T47D (cell line): ENCODE results near the gene CALU.

Source experiments
- DNase-seq, 2 experiments: peaks; one replicate each; pipeline versions ENCODE4 v3.0.0 to v3.0.0-alpha.2; 2011 to 2012; ENCODE audit warnings: low read depth in 1 of 2, low spot score in 1 of 2
- JUND ChIP-seq: IDR thresholded peaks from 2 replicates; pipeline ENCODE4 v1.6.1; 2012; ENCODE audit warnings: low read depth
- in situ Hi-C: cut with HindIII; loops from 2 replicates; pipeline ENCODE4 v1.10.0; 2016; ENCODE audit warnings: low sequenced_read_pairs, low pct_unique_long_range_greater_than_20kb

Gene CALU

DNA sequence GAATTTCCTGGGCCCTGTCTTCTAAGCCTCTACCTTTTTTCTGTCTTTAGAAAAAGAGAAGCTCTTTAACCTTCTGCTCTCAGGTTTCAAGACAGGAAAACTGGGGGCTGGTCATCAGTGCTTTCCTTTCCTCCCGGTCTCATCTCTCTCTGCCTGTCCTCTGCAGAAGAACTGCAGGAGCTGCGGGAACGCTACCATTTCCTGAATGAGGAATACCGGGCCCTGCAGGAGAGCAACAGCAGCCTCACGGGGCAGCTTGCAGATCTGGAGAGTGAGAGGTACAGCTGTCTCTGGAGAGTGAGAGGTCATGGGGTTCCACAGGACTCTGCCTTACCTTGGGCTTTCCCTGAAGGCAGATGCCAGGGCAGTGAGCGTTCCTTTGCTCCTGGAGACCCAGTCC, 65.3 kb downstream of the CALU start:
- DNase-seq: no peak
- no peak for TF ChIP-seq JUND
- in situ Hi-C loops: no loop called here

DNA sequence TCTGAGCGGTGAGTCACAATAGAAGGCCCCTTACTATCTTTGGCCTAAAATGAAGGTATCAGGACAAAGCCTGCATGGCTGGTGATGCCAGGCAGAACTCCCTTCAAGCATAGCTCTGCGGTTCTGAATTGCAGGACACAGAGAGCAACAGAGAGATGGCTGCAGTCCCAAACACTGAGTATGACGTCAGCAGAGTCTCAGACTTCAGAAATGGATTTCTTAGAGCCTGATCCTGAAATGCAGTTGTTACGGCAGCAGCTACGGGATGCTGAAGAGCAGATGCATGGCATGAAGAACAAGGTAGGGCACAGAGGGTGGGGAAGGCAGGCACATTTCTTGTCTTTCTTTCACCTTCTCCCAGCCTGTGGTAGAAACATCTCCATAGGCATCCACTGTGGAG, 66.1 kb downstream of the CALU start:
- TF ChIP-seq JUND: no peak
- DNase-seq: no peak
- in situ Hi-C loops: no loop called here

DNA sequence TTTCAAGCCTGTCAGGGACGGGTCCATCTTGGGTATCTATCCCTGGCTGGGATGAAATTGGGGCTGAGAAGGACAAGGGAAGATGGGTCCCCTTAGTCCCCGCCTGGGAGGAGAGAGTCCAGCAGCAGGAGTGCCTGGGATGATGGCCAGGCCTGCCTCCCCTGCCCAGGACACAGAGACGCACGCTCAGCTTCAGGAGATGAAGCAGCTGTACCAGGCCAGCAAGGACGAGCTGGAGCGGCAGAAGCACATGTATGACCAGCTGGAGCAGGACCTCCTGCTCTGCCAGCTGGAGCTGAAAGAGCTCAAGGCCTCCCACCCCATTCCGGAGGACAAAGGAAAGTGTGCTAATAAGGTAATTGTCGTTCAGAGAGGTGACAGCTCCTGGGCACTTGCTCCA, 68.0 kb downstream of the CALU start:
- DNase-seq: no peak
- in situ Hi-C loops: no loop called here

DNA sequence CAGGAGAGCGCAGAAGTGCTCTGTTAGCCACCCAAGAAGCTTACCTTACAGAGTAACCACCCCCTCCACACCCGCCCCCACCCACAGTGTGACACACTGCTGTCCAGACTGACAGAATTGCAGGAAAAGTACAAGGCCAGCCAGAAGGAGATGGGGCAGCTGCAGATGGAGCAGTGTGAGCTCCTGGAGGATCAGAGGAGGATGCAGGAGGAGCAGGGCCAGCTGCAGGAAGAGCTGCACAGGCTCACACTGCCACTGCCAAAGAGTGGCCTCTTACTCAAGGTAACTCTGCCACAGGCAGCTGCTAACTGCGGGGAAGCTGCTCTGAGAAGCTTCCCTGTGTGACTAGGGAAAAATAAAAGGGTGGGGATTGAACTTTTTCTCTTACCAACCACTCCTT, 70.2 kb downstream of the CALU start:
- in situ Hi-C loops: no loop called here
- no peak for DNase-seq
- no peak for TF ChIP-seq JUND

More for the DNA sequence above, 68.0 kb downstream of the CALU start:
- no peak for TF ChIP-seq JUND

DNA sequence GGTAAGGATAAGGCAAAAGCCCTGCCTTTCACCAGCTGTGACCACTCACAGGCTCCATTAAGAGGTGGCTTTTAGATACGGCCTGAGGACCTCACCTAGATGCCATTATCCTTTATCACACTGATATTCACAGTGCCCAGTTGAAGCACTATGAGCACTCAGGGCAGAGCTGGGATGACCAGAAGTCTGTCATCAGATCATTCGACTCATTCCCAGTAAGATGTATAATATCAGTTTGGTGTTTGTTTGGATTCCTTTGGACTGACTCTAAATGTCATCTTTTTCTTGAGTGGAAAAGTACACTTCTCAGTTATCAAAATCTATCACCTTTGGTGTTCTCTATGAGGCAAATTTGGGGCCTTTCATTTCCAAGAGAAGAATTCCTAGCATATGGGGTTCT, 71.3 kb downstream of the CALU start:
- in situ Hi-C loops: no loop called here
- no peak for TF ChIP-seq JUND
- no peak for DNase-seq

DNA sequence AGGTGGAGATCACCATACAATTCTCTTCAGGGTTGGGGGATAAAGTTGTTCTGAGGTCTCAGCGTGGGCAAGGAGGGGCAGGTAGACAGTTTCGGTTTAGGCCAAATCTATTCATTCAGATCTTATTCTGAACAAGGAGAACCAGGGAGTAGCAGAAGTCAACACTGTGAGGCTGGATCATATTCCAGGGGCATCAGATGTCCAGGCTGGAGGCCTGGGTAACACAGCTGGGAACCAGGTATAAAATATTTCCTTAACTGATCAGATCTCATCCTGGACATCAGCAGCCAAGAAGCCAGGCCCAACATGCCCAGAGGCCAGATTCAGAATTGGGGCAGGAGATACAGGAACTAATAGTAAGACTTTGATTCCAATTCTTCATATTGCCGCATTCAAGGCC, 71.8 kb downstream of the CALU start:
- in situ Hi-C loops: no loop called here
- no peak for TF ChIP-seq JUND
- DNase-seq: no peak

DNA sequence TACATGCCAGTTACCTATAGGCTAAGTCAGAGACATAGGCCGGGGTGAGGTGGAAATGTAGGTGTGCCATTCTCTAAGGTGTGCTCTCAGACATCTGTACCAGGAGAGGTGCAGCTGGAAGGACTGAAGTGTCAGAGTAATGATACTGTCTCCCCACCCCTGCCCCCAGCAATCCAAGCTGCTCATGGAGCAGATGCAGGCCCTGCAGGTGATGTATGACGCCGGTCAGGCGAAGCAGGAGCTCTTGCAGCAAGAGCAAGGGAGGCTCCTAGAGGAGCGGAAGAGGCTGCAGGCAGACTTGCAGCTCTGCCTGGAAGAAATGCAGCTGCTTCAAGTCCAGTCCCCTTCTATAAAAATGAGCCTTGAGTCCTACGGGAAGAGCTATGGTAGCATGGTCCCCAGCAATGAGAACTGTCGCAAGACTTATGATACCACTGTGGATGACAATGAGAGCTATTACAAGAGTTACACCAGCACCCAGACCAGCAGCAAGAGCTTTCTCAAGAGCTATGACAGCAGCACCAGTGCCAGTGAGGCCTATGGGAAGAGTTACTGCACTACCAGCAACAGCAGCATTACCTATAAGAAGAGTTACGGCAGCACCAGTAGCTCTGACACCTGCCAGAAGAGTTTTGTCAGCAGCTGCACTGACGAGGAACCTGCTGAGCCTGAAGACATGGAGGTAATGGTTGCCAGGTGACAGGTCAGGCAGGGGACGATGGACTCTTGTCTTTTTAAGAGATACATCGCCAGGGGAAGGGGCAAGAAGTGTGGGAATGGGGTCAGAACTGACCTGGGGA, 72.7 kb downstream of the CALU start:
- in situ Hi-C loops: no loop called here
- no peak for DNase-seq
- TF ChIP-seq JUND: no peak

DNA sequence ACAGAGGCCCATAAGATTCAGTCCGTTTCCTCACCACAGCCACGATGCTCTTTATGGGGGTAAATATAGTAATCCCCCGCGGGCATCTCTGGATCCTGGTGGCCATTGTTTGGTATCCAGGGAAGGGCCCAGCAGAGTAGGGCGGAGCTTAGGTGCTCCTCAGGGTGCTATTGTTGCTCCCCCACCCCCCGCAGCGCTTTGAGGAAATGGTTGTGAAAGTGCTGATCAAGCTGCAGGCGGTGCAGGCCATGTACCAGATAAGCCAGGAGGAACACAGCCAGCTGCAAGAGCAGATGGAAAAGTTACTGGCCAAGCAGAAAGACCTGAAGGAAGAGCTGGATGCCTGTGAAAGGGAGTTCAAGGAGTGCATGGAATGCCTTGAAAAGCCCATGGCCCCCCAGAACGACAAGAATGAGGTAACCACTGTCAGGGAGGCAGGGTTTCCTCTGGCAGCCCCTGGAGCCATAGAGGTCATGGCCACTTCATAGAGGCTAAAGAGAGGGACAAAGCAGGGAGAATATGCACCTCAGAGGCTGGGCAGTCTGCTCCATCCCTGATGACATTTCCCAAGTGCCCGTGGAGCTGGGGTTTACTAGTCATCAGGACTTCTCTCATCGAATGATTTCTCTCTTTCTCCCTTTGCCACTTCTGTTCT, 73.5 kb downstream of the CALU start:
- no peak for DNase-seq

DNA sequence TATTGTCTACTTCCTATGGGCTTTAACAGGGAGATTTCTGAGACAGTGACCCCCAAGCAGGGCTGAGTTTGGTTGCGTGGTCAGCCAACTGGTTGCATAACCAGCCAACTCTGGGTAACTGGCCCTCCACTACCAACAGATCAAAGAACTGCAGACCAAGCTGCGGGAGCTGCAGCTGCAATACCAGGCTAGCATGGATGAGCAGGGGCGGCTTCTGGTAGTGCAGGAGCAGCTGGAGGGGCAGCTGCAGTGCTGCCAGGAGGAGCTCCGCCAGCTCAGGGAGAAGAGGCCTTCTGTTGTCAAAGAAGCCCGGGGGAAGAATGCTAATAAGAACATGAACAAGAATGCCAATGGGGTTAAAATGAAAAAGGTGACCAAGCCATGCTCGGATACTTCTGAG, 75.3 kb downstream of the CALU start:
- in situ Hi-C loops: no loop called here
- TF ChIP-seq JUND: no peak
- no peak for DNase-seq

More for the DNA sequence above, 73.5 kb downstream of the CALU start:
- in situ Hi-C loops: no loop called here
- no peak for TF ChIP-seq JUND

DNA sequence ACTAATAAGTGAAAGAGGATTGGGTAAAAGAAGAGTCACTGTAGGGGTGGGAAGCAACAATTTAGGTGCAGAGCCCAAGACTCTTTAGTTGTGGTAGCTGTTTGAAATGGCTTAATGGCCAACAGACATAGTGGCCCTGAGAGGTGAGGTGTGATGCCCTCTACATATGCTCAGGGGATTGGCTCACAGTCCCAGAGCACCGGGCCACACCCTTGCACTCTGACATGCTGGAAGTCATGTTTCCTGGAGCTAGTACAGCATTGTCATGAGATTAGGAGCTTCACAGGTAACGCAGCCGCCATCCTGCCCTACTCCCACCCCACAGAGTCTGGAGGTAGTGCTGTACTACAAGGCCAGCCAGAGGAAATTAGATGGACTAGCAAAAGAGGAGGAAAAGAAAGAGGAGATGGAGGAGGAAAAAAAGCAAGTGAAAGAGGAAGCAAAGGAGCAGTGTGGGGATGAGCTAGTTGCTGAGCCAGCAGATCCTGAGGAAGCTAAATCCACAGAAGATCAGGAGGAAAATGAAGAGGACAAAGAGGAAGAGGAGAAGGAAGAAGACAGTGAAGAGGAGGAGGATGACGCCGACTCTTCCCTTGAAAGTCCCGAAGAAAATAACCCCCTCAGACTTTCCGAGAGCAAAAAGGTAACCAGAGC, 76.3 kb downstream of the CALU start:
- no peak for TF ChIP-seq JUND
- no peak for DNase-seq
- in situ Hi-C loops: no loop called here

DNA sequence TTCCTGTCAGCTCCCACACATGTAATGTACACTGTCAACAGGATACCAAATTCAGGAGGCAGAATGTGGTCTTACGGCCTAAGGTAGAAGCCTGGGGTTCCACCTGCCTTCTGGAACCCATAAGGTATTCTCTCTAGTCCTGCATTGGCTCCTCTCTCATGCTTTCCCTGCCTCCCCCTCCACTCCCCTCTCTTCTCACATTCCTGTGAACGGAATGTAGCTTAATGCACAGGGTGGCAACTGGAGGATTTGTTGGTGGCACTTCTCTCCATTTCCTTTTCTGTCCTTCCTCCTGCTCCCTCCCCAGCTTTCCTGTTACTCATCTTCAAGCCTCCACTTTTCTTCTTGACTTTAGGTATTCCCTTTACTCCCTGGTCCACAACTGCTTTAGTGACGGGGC, 79.5 kb downstream of the CALU start:
- TF ChIP-seq JUND: no peak
- DNase-seq: no peak

More for the DNA sequence above, 79.5 kb downstream of the CALU start:
- in situ Hi-C loops: no loop called here
